ENCODE results near the gene HNRNPLL. TPM values are rescaled to one million over a fixed set of nuclear protein-coding genes. Genes with fewer than 3 reads are reported as not detected.

HNRNPLL gene
- total RNA-seq, 1 donor from 2014 or later, result 56.8 TPM

GRCh38 chr2:38571193-38571592 is 31.5 kb downstream of the HNRNPLL start:
- Histone ChIP-seq H3K27me3 (no peaks in the 10 kb centered on the region), H3K4me3 (no peak overlapping the region), H3K27ac (no peak overlapping the region), H3K4me1 (peaks cover 5% of the 10 kb centered on the region), H3K9me3 (no peaks in the 10 kb centered on the region), H3K36me3 (peaks cover 79% of the 10 kb centered on the region)
- no peak for ATAC-seq
- intact Hi-C loops (cut with DNase I), result no loop called here
- no peak for DNase-seq
- TF ChIP-seq CTCF (IDR thresholded peaks at IDR 0.05), result no peak

- no peak for TF ChIP-seq CTCF (IDR thresholded peaks at IDR 0.05)
- intact Hi-C loops (cut with DNase I), result no loop called here
- no peak for ATAC-seq
- Histone ChIP-seq H3K27ac (no peak overlapping the region), H3K36me3 (peaks cover 91% of the 10 kb centered on the region), H3K4me1 (peaks cover 5% of the 10 kb centered on the region), H3K4me3 (no peak overlapping the region), H3K27me3 (no peaks in the 10 kb centered on the region), H3K9me3 (no peaks in the 10 kb centered on the region)
- DNase-seq, result no peak
These were observed 33.8 kb downstream of the HNRNPLL start for GRCh38 chr2:38568724-38569436.

GRCh38 chr2:38565333-38565732 is 37.4 kb downstream of the HNRNPLL start:
- TF ChIP-seq CTCF (IDR thresholded peaks at IDR 0.05), result no peak
- DNase-seq (no peak), ATAC-seq (no peak)
- Histone ChIP-seq H3K36me3 (peaks cover 92% of the 10 kb centered on the region), H3K27me3 (no peaks in the 10 kb centered on the region), H3K27ac (no peak overlapping the region), H3K4me3 (no peak overlapping the region), H3K9me3 (no peaks in the 10 kb centered on the region), H3K4me1 (no peaks in the 10 kb centered on the region)
- intact Hi-C loops (cut with DNase I), result no loop called here

GRCh38 chr2:38561691-38562090 is 41.0 kb downstream of the HNRNPLL start:
- no peaks in the 10 kb centered on the region for H3K27me3 ChIP-seq
- intact Hi-C loops (cut with DNase I), result no loop called here
- H3K36me3 ChIP-seq, result peaks cover 59% of the 10 kb centered on the region
- ATAC-seq, result no peak
- DNase-seq, result no peak
- H3K4me3 ChIP-seq, result no peak overlapping the region
- no peaks in the 10 kb centered on the region for H3K4me1 ChIP-seq
- H3K27ac ChIP-seq, result no peak overlapping the region
- no peaks in the 10 kb centered on the region for H3K9me3 ChIP-seq
- no peak for TF ChIP-seq CTCF (IDR thresholded peaks at IDR 0.05)

- Histone ChIP-seq H3K27ac (no peak overlapping the region), H3K4me3 (no peak overlapping the region), H3K4me1 (no peaks in the 10 kb centered on the region), H3K9me3 (no peaks in the 10 kb centered on the region), H3K36me3 (peaks cover 44% of the 10 kb centered on the region), H3K27me3 (no peaks in the 10 kb centered on the region)
- intact Hi-C loops (cut with DNase I), result no loop called here
- ATAC-seq (no peak), DNase-seq (no peak)
- TF ChIP-seq CTCF (IDR thresholded peaks at IDR 0.05), result no peak
These were observed 42.6 kb downstream of the HNRNPLL start for GRCh38 chr2:38560092-38560491.

GRCh38 chr2:38557981-38558380 is 44.7 kb downstream of the HNRNPLL start:
- H3K27ac ChIP-seq, result no peak overlapping the region
- TF ChIP-seq CTCF (IDR thresholded peaks at IDR 0.05), result no peak
- H3K4me1 ChIP-seq, result no peaks in the 10 kb centered on the region
- no peak overlapping the region for H3K4me3 ChIP-seq
- H3K9me3 ChIP-seq, result no peaks in the 10 kb centered on the region
- no peaks in the 10 kb centered on the region for H3K27me3 ChIP-seq
- intact Hi-C loops (cut with DNase I), result no loop called here
- DNase-seq (no peak), ATAC-seq (no peak)
- H3K36me3 ChIP-seq, result peaks cover 23% of the 10 kb centered on the region
